Panc1 (cell line): ENCODE data around the gene FAR2. TPM values are rescaled to one million over a fixed set of nuclear protein-coding genes. Genes with fewer than 3 reads are reported as not detected.

Experiments
- ATAC-seq: fragments of 200-7000 bp; cut with Tn5 transposase; 2 replicates; pipeline ENCODE4 v1.9.1; 2020; ENCODE audit warnings: mild to moderate bottlenecking, moderate library complexity
- BruUV-seq: library from RNA; stranded (reverse); fragments of 400-500 nt; replicated peaks from 2 replicates; lab custom pipeline; 2021; lab: Mats Ljungman, UMichigan
- CTCF ChIA-PET: fragments of 300-600 bp; sonication (Branson Sonifier 250); formaldehyde crosslinking; loops from one replicate; lab custom pipeline; 2022; ENCODE audit warnings: antibody characterized with exemption; lab: Charles Lee
- POLR2A ChIA-PET: fragments of 300-600 bp; sonication (Branson Sonifier 250); formaldehyde crosslinking; loops from one replicate; lab custom pipeline; 2022; ENCODE audit warnings: antibody characterized with exemption; lab: Charles Lee
- DNase-seq: peaks from one replicate; pipeline ENCODE4 v3.0.0-alpha.2; 2010; ENCODE audit warnings: low read depth, low spot score
- H3K27ac ChIP-seq: 2 replicates; pipeline ENCODE4 v1.5.1; 2011; ENCODE audit warnings: mild to moderate bottlenecking, low read length, inconsistent platforms
- H3K27me3 ChIP-seq: fragments of 200-500 bp; sonication (Bioruptor generic); 2 replicates; pipeline ENCODE4 v1.6.0; 2014; ENCODE audit warnings: low read length, inconsistent platforms; ENCODE audit not compliant: control insufficient read depth, insufficient read depth
- H3K36me3 ChIP-seq: fragments of 200-500 bp; sonication (Bioruptor generic); 2 replicates; pipeline ENCODE4 v1.5.1; 2014; ENCODE audit warnings: inconsistent platforms, mild to moderate bottlenecking, low read length, moderate library complexity; ENCODE audit not compliant: control insufficient read depth, insufficient read depth
- H3K4me1 ChIP-seq: 2 replicates; pipeline ENCODE4 v1.5.1; 2011; ENCODE audit warnings: inconsistent platforms, mild to moderate bottlenecking, low read length, moderate library complexity; ENCODE audit not compliant: control insufficient read depth, insufficient read depth
- H3K4me3 ChIP-seq, 2 experiments: 2 replicates each; pipeline ENCODE4 v1.5.1; 2011 to 2012; ENCODE audit warnings: low read depth in 2 of 2, low read length in 2 of 2, mild to moderate bottlenecking in 2 of 2, inconsistent platforms in 1 of 2, moderate library complexity in 1 of 2
- H3K9me3 ChIP-seq: fragments of 200-500 bp; sonication (Bioruptor generic); 2 replicates; pipeline ENCODE4 v1.5.1; 2014; ENCODE audit warnings: low read depth, mild to moderate bottlenecking, inconsistent platforms, low read length, moderate library complexity; ENCODE audit not compliant: control insufficient read depth, insufficient read depth
- CTCF ChIP-seq: fragments of 450-650 bp; IDR thresholded peaks from 2 replicates; pipeline ENCODE4 v1.5.1; 2017; ENCODE audit warnings: mild to moderate bottlenecking
- POLR2AphosphoS5 ChIP-seq: IDR thresholded peaks from 2 replicates; pipeline ENCODE4 v1.6.1; 2012; ENCODE audit warnings: mild to moderate bottlenecking, low read depth, low read length, moderate library complexity
- REST ChIP-seq, 2 experiments: IDR thresholded peaks; 2 replicates each; pipeline ENCODE4 v1.6.1; 2011 to 2012; ENCODE audit warnings: low read depth in 2 of 2, control low read depth in 1 of 2, low read length in 1 of 2, mild to moderate bottlenecking in 1 of 2, moderate library complexity in 1 of 2; ENCODE audit not compliant: insufficient read depth in 1 of 2
- SIN3A ChIP-seq: IDR thresholded peaks from 2 replicates; pipeline ENCODE4 v1.6.1; 2012; ENCODE audit warnings: low read depth, mild to moderate bottlenecking, low read length, moderate library complexity, borderline replicate concordance; ENCODE audit not compliant: insufficient read depth
- TCF7L2 ChIP-seq: IDR thresholded peaks from 2 replicates; pipeline ENCODE4 v1.6.1; 2011; ENCODE audit warnings: mild to moderate bottlenecking, low read depth, low read length, inconsistent platforms
- in situ Hi-C: cut with HindIII; loops from 2 replicates; pipeline ENCODE4 v1.10.0; 2016; ENCODE audit warnings: low sequenced_read_pairs, low pct_unique_long_range_greater_than_20kb
- intact Hi-C: fragments of 100-400 bp; cut with micrococcal nuclease; formaldehyde crosslinking; loops from one replicate; pipeline ENCODE4 v1.10.0; 2022; ENCODE audit not compliant: unreplicated experiment
- total RNA-seq: library from RNA; stranded (reverse); gene quantifications from one replicate; pipeline ENCODE4 v1.2.1, GENCODE V29; 2021; ENCODE audit not compliant: unreplicated experiment

FAR2 gene
- total RNA-seq, 1 experiment from 2014 or later: 6.2 TPM

GRCh38 chr12:29234552-29234951, 85.5 kb downstream of the FAR2 start:
- in situ Hi-C loops: no loop called here
- ATAC-seq (no peak), DNase-seq (no peak)
- no peak overlapping the region for H3K27ac ChIP-seq
- intact Hi-C loops: no loop called here
- no TSS peak for BruUV-seq
- no peak for TF ChIP-seq REST (IDR thresholded peaks at IDR 0.05; ENCODE audit: insufficient read depth in 1 of 2, low read depth in 2 of 2, low read length in 1 of 2)
- no peak for TF ChIP-seq POLR2AphosphoS5
- no peak for TF ChIP-seq SIN3A
- TF ChIP-seq TCF7L2: no peak
- TF ChIP-seq CTCF: no peak
- POLR2A ChIA-PET: no interaction called here
- H3K27me3 ChIP-seq: no peaks in the 10 kb centered on the region
- no peaks in the 10 kb centered on the region for H3K4me1 ChIP-seq
- H3K9me3 ChIP-seq: no peaks in the 10 kb centered on the region
- CTCF ChIA-PET: no interaction called here
- no peak overlapping the region for H3K4me3 ChIP-seq
- H3K36me3 ChIP-seq: no peaks in the 10 kb centered on the region

GRCh38 chr12:29234965-29235626, 86.0 kb downstream of the FAR2 start:
- TF ChIP-seq CTCF: no peak
- no peak for DNase-seq
- Histone ChIP-seq H3K36me3 (no peaks in the 10 kb centered on the region), H3K9me3 (no peaks in the 10 kb centered on the region), H3K4me1 (no peaks in the 10 kb centered on the region), H3K27ac (no peak overlapping the region), H3K4me3 (no peak overlapping the region), H3K27me3 (no peaks in the 10 kb centered on the region)
- no TSS peak for BruUV-seq
- in situ Hi-C loops (no loop called here), intact Hi-C loops (no loop called here)
- no peak for ATAC-seq
- POLR2A ChIA-PET: no interaction called here
- CTCF ChIA-PET: no interaction called here
